Measurements from ENCODE around the gene JAZF1. TPM values are rescaled to one million over a fixed set of nuclear protein-coding genes. Genes with fewer than 3 reads are reported as not detected.

JAZF1 gene
- total RNA-seq, 4 donors from 2014 or later: 29.3 to 33.8 (median 30.1) TPM

GRCh38 chr7:27822245-27822644 lies 358.4 kb downstream of the JAZF1 start:
- Histone ChIP-seq H3K4me3 (no peak overlapping the region), H3K27me3 (no peaks in the 10 kb centered on the region), H3K27ac (replicated peaks in 1 of 4) (no peak overlapping the region), H3K4me1 (peaks cover 0 to 4% (median 0%) of the 10 kb centered on the region in 4 donors), H3K9me3 (no peaks in the 10 kb centered on the region), H3K36me3 (peaks cover 0 to 30% (median 13%) of the 10 kb centered on the region in 4 donors)
- intact Hi-C loops (cut with DNase I): no loop called here
- no peak for TF ChIP-seq EP300 (IDR thresholded peaks at IDR 0.05)
- no peak for TF ChIP-seq POLR2AphosphoS5 (IDR thresholded peaks at IDR 0.05)
- TF ChIP-seq POLR2A (IDR thresholded peaks at IDR 0.05; ENCODE audit: low read depth): no peak
- no peak for TF ChIP-seq CTCF (IDR thresholded peaks at IDR 0.05)
- no peak for DNase-seq (ENCODE audit: extremely low spot score)
- 86% methylated on average over 2 of the region's 2 CpGs for WGBS

GRCh38 chr7:27812706-27813105 lies 367.9 kb downstream of the JAZF1 start:
- Histone ChIP-seq H3K9me3 (no peaks in the 10 kb centered on the region), H3K36me3 (peaks cover 0 to 36% (median 16%) of the 10 kb centered on the region in 4 donors), H3K27ac (replicated peaks in 1 of 4) (no peak overlapping the region), H3K27me3 (no peaks in the 10 kb centered on the region), H3K4me1 (peaks cover 6 to 18% (median 13%) of the 10 kb centered on the region in 4 donors), H3K4me3 (no peak overlapping the region)
- TF ChIP-seq POLR2AphosphoS5 (IDR thresholded peaks at IDR 0.05) (no peak), POLR2A (IDR thresholded peaks at IDR 0.05; ENCODE audit: low read depth) (no peak), CTCF (IDR thresholded peaks at IDR 0.05) (no peak), EP300 (IDR thresholded peaks at IDR 0.05) (no peak)
- intact Hi-C loops (cut with DNase I): loop anchor here (10.0 kb wide), 1 partner anchor 202 kb away; no protein-coding TSS in a partner anchor
- DNase-seq (ENCODE audit: extremely low spot score): no peak
- WGBS: 90% methylated on average over 2 of the region's 2 CpGs

GRCh38 chr7:27810186-27810585 lies 370.4 kb downstream of the JAZF1 start:
- no peak for DNase-seq (ENCODE audit: extremely low spot score)
- no peaks in the 10 kb centered on the region for H3K9me3 ChIP-seq
- H3K27ac ChIP-seq (replicated peaks in 1 of 4): no peak overlapping the region
- peaks cover 6 to 18% (median 13%) of the 10 kb centered on the region in 4 donors for H3K4me1 ChIP-seq
- WGBS: 91% methylated on average over 4 of the region's 4 CpGs
- intact Hi-C loops (cut with DNase I): loop anchor here (10.0 kb wide), 1 partner anchor 205 kb away; no protein-coding TSS in a partner anchor
- no peak overlapping the region for H3K4me3 ChIP-seq
- peaks cover 0 to 24% (median 4%) of the 10 kb centered on the region in 4 donors for H3K36me3 ChIP-seq
- TF ChIP-seq POLR2AphosphoS5 (IDR thresholded peaks at IDR 0.05): no peak
- no peak for TF ChIP-seq CTCF (IDR thresholded peaks at IDR 0.05)
- TF ChIP-seq POLR2A (IDR thresholded peaks at IDR 0.05; ENCODE audit: low read depth): no peak
- TF ChIP-seq EP300 (IDR thresholded peaks at IDR 0.05): no peak
- no peaks in the 10 kb centered on the region for H3K27me3 ChIP-seq

GRCh38 chr7:27808626-27809025 lies 372.0 kb downstream of the JAZF1 start:
- intact Hi-C loops (cut with DNase I): no loop called here
- no peaks in the 10 kb centered on the region for H3K9me3 ChIP-seq
- WGBS: 83% methylated on average over 2 of the region's 2 CpGs
- DNase-seq (ENCODE audit: extremely low spot score): no peak
- H3K27me3 ChIP-seq: no peaks in the 10 kb centered on the region
- peaks cover 6 to 13% (median 12%) of the 10 kb centered on the region in 4 donors for H3K4me1 ChIP-seq
- H3K4me3 ChIP-seq: no peak overlapping the region
- H3K27ac ChIP-seq (replicated peaks in 1 of 4): no peak overlapping the region
- TF ChIP-seq POLR2A (IDR thresholded peaks at IDR 0.05; ENCODE audit: low read depth) (no peak), CTCF (IDR thresholded peaks at IDR 0.05) (no peak), EP300 (IDR thresholded peaks at IDR 0.05) (no peak), POLR2AphosphoS5 (IDR thresholded peaks at IDR 0.05) (no peak)
- peaks cover 0 to 24% (median 4%) of the 10 kb centered on the region in 4 donors for H3K36me3 ChIP-seq

GRCh38 chr7:27804139-27804538 lies 376.5 kb downstream of the JAZF1 start:
- Histone ChIP-seq H3K36me3 (peaks cover 0 to 28% (median 6%) of the 10 kb centered on the region in 4 donors), H3K9me3 (no peaks in the 10 kb centered on the region), H3K4me1 (peaks cover 6 to 13% (median 12%) of the 10 kb centered on the region in 4 donors), H3K4me3 (no peak overlapping the region), H3K27ac (replicated peaks in 1 of 4) (no peak overlapping the region), H3K27me3 (no peaks in the 10 kb centered on the region)
- no peak for DNase-seq (ENCODE audit: extremely low spot score)
- intact Hi-C loops (cut with DNase I): no loop called here
- no peak for TF ChIP-seq CTCF (IDR thresholded peaks at IDR 0.05)
- TF ChIP-seq POLR2A (IDR thresholded peaks at IDR 0.05; ENCODE audit: low read depth): no peak
- no peak for TF ChIP-seq POLR2AphosphoS5 (IDR thresholded peaks at IDR 0.05)
- no peak for TF ChIP-seq EP300 (IDR thresholded peaks at IDR 0.05)
- WGBS: 88% methylated on average over 3 of the region's 3 CpGs
